ENCODE data around the gene PPP1R16B. TPM values are rescaled to one million over a fixed set of nuclear protein-coding genes. Genes with fewer than 3 reads are reported as not detected.

The PPP1R16B gene
- polyA plus RNA-seq, 1 donor from 2014 or later, result 1.9 TPM

GRCh38 chr20:38896009-38896594, 90.6 kb downstream of the PPP1R16B start (continued):
- TF ChIP-seq REST (IDR thresholded peaks at IDR 0.05; ENCODE audit: borderline replicate concordance) (no peak), SMC3 (conservative IDR thresholded peaks at IDR 0.05; ENCODE audit: poor library complexity) (no peak)

GRCh38 chr20:38897267-38897666, 91.8 kb downstream of the PPP1R16B start:
- H3K9me2 ChIP-seq (ENCODE audit: insufficient read depth, low read length), result no peaks in the 10 kb centered on the region

More at GRCh38 chr20:38897267-38897666, 91.8 kb downstream of the PPP1R16B start:
- Histone ChIP-seq H3K79me2 (replicated peaks; ENCODE audit: insufficient read depth, low read length) (no peaks in the 10 kb centered on the region), H4K20me1 (ENCODE audit: insufficient read depth) (no peaks in the 10 kb centered on the region), H2AFZ (ENCODE audit: low read depth, low read length) (no peak overlapping the region), H3F3A (ENCODE audit: insufficient read depth, low read length, poor library complexity, severe bottlenecking) (no peaks in the 10 kb centered on the region), H3K9me3 (ENCODE audit: low read length) (no peaks in the 10 kb centered on the region), H3K4me2 (ENCODE audit: low read length) (no peak overlapping the region), H3K9ac (ENCODE audit: low read length) (no peak overlapping the region), H3K36me3 (ENCODE audit: insufficient read depth, low read length) (no peaks in the 10 kb centered on the region), H3K4me3 (ENCODE audit: low read length) (no peak overlapping the region), H3K27ac (ENCODE audit: low read length) (no peak overlapping the region), H3K27me3 (ENCODE audit: insufficient read depth, low read depth, low read length) (peaks cover 12% of the 10 kb centered on the region)
- no peak for TF ChIP-seq RAD21 (conservative IDR thresholded peaks at IDR 0.05)
- TF ChIP-seq CTCF (IDR thresholded peaks at IDR 0.05; ENCODE audit: poor library complexity, severe bottlenecking), result no peak
- no peak for TF ChIP-seq POLR2AphosphoS5 (IDR thresholded peaks at IDR 0.05)
- TF ChIP-seq TAF1 (IDR thresholded peaks at IDR 0.05; ENCODE audit: low read depth), result no peak
- no peak for TF ChIP-seq EP300 (conservative IDR thresholded peaks at IDR 0.05; ENCODE audit: poor library complexity, severe bottlenecking)
- TF ChIP-seq EZH2 (IDR thresholded peaks at IDR 0.05; ENCODE audit: borderline replicate concordance, insufficient read depth, low read length, poor library complexity, severe bottlenecking), result no peak
- TF ChIP-seq SMC3 (conservative IDR thresholded peaks at IDR 0.05; ENCODE audit: poor library complexity), result no peak
- TF ChIP-seq MXI1 (conservative IDR thresholded peaks at IDR 0.05; ENCODE audit: poor library complexity, severe bottlenecking), result no peak
- TF ChIP-seq REST (IDR thresholded peaks at IDR 0.05; ENCODE audit: borderline replicate concordance), result no peak
